MCF 10A (cell line): ENCODE results near the gene CKAP2. TPM values are rescaled to one million over a fixed set of nuclear protein-coding genes. Genes with fewer than 3 reads are reported as not detected.

Experiments
- BruUV-seq: library from RNA; stranded (reverse); fragments of 400-500 nt; replicated peaks from 2 replicates; lab custom pipeline; 2021; lab: Mats Ljungman, UMichigan
- CTCF ChIA-PET: fragments of 300-600 bp; sonication (Branson Sonifier 250); formaldehyde crosslinking; extraction: SDS; loops from one replicate; lab custom pipeline; 2021; ENCODE audit warnings: antibody characterized with exemption, inconsistent platforms; lab: Yijun Ruan, JAX
- POLR2A ChIA-PET: fragments of 300-600, 350-650 bp; sonication (Branson Sonifier 250); formaldehyde crosslinking; extraction: SDS; loops from one replicate; lab custom pipeline; 2020; ENCODE audit warnings: antibody characterized with exemption, inconsistent platforms; lab: Yijun Ruan, JAX
- DNase-seq: peaks from one replicate; pipeline ENCODE4 v3.0.0-alpha.2; 2018; ENCODE audit not compliant: unreplicated experiment
- H3K27ac Mint-ChIP-seq: one replicate; pipeline ENCODE4 v1.8.0; 2022; ENCODE audit warnings: mild to moderate bottlenecking, low read depth, mixed read lengths; ENCODE audit not compliant: unreplicated experiment
- H3K27me3 Mint-ChIP-seq: one replicate; pipeline ENCODE4 v1.8.0; 2022; ENCODE audit warnings: mixed read lengths; ENCODE audit not compliant: insufficient read depth, unreplicated experiment
- H3K36me3 Mint-ChIP-seq: one replicate; pipeline ENCODE4 v1.8.0; 2022; ENCODE audit warnings: mild to moderate bottlenecking, moderate library complexity, mixed read lengths; ENCODE audit not compliant: insufficient read depth, unreplicated experiment
- H3K4me1 Mint-ChIP-seq: one replicate; pipeline ENCODE4 v1.8.0; 2022; ENCODE audit warnings: mixed read lengths; ENCODE audit not compliant: insufficient read depth, unreplicated experiment
- H3K4me3 Mint-ChIP-seq: one replicate; pipeline ENCODE4 v1.8.0; 2022; ENCODE audit warnings: mild to moderate bottlenecking, moderate library complexity, mixed read lengths; ENCODE audit not compliant: unreplicated experiment
- H3K9me3 Mint-ChIP-seq: one replicate; pipeline ENCODE4 v1.8.0; 2022; ENCODE audit warnings: mixed read lengths; ENCODE audit not compliant: unreplicated experiment
- intact Hi-C: fragments of 100-400 bp; cut with micrococcal nuclease; formaldehyde crosslinking; loops from 2 replicates; pipeline ENCODE4 v1.14.1; 2022
- total RNA-seq: library from RNA; stranded (reverse); gene quantifications from 2 replicates; pipeline ENCODE4 v1.2.3, GENCODE V29; 2022
- TF ChIP-seq, protein P1 (sequence below): fragments of 200-600 bp; IDR thresholded peaks from one replicate; pipeline ENCODE4 v1.8.0; 2022; ENCODE audit warnings: antibody characterized with exemption, mild to moderate bottlenecking; ENCODE audit not compliant: unreplicated experiment

The CKAP2 gene
- total RNA-seq, 1 experiment from 2014 or later, result 50.7 TPM

DNA sequence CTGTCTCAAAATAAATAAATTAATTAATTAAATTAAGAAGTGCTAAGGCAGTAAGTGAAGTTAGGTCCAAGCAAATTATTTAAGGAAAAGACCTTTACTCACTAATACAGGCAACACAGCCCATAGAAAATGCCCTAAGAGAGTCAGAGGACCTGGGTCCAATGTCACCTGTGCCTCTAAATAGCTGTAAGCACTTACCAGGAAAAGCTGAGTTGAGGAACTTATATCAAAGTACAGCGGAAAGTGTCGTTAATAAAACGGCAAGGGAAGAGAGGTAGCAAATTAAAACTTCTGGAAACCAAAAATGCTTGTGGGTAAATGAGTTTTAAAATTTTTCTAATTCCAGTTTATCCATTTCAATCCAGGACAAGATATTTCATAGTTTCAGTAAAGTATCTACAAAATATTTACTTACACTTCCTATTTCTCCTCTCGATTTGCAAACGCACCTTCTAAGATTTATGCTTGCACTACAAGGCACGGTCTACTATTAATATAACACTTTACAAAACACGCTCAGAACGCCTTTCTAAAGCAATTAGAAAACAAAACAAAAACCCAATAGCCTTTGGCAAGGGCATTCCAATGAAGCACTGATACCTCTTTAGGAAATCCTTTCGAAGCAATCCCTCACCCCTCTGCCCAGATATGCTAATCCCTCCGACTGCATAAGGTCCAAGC is 5.8 kb upstream of the CKAP2 start:
- Mint-ChIP-seq H3K36me3 (peaks cover 19% of the 10 kb centered on the region), H3K27me3 (no peaks in the 10 kb centered on the region), H3K4me1 (peaks cover 18% of the 10 kb centered on the region), H3K4me3 (peak overlapping the region; percentile 94), H3K27ac (peak overlapping the region; percentile 94), H3K9me3 (no peaks in the 10 kb centered on the region)
- intact Hi-C loops, result loop anchor here (1.0 to 10.0 kb wide), 8 partner anchors 35 to 447 kb away; partner anchors contain the start of gene SUGT1
- TSS peak; percentile 48 for BruUV-seq
- ChIA-PET POLR2A (interaction anchor here (0.7 to 6.0 kb wide), 18 partner anchors 10 to 290 kb away, joined by 3 to 101 read pairs (median 6); partner anchors contain the start of genes NEK3, SUGT1 and THSD1), CTCF (interaction anchor here (0.6 to 7.0 kb wide), 17 partner anchors 8 to 290 kb away, joined by 3 to 291 read pairs (median 3); partner anchors contain the start of gene THSD1)
- DNase-seq, result no peak
- TF ChIP-seq, protein P1, sequence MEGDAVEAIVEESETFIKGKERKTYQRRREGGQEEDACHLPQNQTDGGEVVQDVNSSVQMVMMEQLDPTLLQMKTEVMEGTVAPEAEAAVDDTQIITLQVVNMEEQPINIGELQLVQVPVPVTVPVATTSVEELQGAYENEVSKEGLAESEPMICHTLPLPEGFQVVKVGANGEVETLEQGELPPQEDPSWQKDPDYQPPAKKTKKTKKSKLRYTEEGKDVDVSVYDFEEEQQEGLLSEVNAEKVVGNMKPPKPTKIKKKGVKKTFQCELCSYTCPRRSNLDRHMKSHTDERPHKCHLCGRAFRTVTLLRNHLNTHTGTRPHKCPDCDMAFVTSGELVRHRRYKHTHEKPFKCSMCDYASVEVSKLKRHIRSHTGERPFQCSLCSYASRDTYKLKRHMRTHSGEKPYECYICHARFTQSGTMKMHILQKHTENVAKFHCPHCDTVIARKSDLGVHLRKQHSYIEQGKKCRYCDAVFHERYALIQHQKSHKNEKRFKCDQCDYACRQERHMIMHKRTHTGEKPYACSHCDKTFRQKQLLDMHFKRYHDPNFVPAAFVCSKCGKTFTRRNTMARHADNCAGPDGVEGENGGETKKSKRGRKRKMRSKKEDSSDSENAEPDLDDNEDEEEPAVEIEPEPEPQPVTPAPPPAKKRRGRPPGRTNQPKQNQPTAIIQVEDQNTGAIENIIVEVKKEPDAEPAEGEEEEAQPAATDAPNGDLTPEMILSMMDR, result no peak

DNA sequence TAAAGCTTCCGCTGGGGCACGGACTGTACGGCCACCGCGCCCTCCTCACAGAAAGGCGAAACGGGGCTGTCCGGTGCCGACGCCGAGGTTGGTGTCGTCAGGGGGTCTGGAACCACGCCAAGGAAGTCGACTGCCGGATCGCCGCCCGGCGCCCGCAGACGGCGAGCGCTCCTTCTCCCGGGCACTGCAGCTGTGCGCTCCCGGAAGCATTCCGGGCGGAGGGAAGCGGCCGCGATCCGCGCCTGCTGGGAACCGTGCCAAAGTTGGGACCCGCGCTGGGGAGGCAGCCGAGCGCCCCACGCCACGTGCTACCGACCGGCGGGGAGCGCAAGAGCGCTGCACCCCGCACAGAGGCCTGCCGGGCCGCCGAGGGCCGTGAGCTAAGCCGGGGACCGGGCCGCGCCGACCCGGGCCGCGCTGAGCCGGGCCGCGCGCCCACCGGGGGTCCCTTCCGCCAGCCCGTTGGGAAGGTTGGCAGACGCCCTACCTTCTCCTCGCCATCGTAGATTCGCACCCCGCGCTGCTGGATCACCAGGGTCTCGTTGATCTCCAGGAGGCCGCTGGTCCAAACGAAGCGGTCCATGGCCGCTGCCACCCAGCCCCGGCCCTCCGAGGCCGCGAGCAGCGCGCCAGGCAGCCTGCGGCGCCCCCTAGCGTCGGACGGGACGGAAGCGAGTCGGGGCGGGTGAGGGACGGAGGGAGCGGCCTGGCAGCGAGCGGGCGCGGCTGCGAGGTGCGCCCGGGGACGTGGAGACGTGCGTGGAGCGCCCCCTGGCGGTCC is 5.1 kb upstream of the CKAP2 start, which contains the start of gene VPS36:
Gene VPS36 (minus strand): TSS at position 623 of the 781 bp plus-strand sequence. CDS start 40 bp downstream, at position 583.
- Mint-ChIP-seq H3K36me3 (peaks cover 11% of the 10 kb centered on the region), H3K27ac (peak within 1 kb of the TSS; percentile 94), H3K27me3 (no peaks in the 10 kb centered on the region), H3K4me1 (peaks cover 18% of the 10 kb centered on the region), H3K9me3 (no peaks in the 10 kb centered on the region), H3K4me3 (peak within 1 kb of the TSS; percentile 94)
- ChIA-PET POLR2A (interaction anchor here (0.6 to 6.0 kb wide), 24 partner anchors 9 to 446 kb away, joined by 3 to 101 read pairs (median 4); partner anchors contain the start of genes NEK3, SUGT1 and THSD1), CTCF (interaction anchor here (0.6 to 7.0 kb wide), 53 partner anchors 8 to 1471 kb away, joined by 3 to 291 read pairs (median 4); partner anchors contain the start of gene THSD1)
- intact Hi-C loops, result loop anchor here (1.0 to 10.0 kb wide), 8 partner anchors 35 to 448 kb away; partner anchors contain the start of gene SUGT1
- TF ChIP-seq, protein P1, result peak; percentile 99
- BruUV-seq, result no TSS peak
- peak; percentile 94 for DNase-seq

DNA sequence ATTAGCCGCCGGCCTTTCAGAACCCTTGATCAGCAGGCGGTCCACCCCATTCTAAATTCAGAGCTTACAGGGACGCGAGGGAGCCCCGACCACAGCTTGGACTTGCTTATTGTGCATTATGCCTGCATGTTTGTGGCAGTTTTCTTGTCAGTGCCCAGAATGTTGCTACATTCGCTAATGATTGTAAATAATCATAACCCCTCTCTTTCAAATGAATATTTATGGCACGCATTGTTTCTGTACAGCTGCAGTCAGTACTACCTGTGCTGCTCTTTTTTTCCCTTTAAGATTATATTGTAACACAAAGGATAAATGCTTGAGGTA is 4.5 kb upstream of the CKAP2 start:
- POLR2A ChIA-PET, result interaction anchor here (0.6 to 6.0 kb wide), 17 partner anchors 9 to 447 kb away, joined by 3 to 101 read pairs (median 6); partner anchors contain the start of genes SUGT1 and THSD1
- TF ChIP-seq, protein P1, result no peak
- no peaks in the 10 kb centered on the region for H3K27me3 Mint-ChIP-seq
- TSS peak; percentile 53 for BruUV-seq
- H3K27ac Mint-ChIP-seq, result peak overlapping the region; percentile 94
- no peak for DNase-seq
- peaks cover 8% of the 10 kb centered on the region for H3K36me3 Mint-ChIP-seq
- H3K9me3 Mint-ChIP-seq, result no peaks in the 10 kb centered on the region
- peaks cover 18% of the 10 kb centered on the region for H3K4me1 Mint-ChIP-seq
- CTCF ChIA-PET, result interaction anchor here (0.6 to 7.0 kb wide), 49 partner anchors 9 to 1471 kb away, joined by 3 to 291 read pairs (median 4); partner anchors contain the start of gene THSD1
- peak overlapping the region; percentile 94 for H3K4me3 Mint-ChIP-seq
- intact Hi-C loops, result loop anchor here (1.0 to 10.0 kb wide), 8 partner anchors 36 to 448 kb away; partner anchors contain the start of gene SUGT1
